Nucleus accumbens (tissue), 56 donors: ENCODE results near the gene SMAP1.

Source experiments
- DNase-seq, 56 donors: peaks; one replicate each; lab custom pipeline; 2025; lab: John Stamatoyannopoulos, UW

SMAP1 gene

GRCh38 chr6:70667711-70668498 lies at the start of gene SMAP1:
Gene SMAP1 (plus strand): TSS chr6:70667883. CDS start chr6:70668024, 141 bp downstream.
- DNase-seq, result peak in 55 of 56 donors; percentile 24 to 93 (median 86)

- no peak for DNase-seq
Measured at GRCh38 chr6:70620746-70621145, 46.9 kb upstream of the SMAP1 start.

GRCh38 chr6:70622461-70622860 lies 45.2 kb upstream of the SMAP1 start:
- no peak for DNase-seq

GRCh38 chr6:70625436-70625835 lies 42.2 kb upstream of the SMAP1 start:
- no peak for DNase-seq

- no peak for DNase-seq
Measured at GRCh38 chr6:70627500-70628254, 40.0 kb upstream of the SMAP1 start.

- DNase-seq, result no peak
Measured at GRCh38 chr6:70629929-70630328, 37.8 kb upstream of the SMAP1 start.

- DNase-seq, result no peak
Measured at GRCh38 chr6:70633870-70634269, 33.8 kb upstream of the SMAP1 start.

- no peak for DNase-seq
Measured at GRCh38 chr6:70636596-70636995, 31.1 kb upstream of the SMAP1 start.

- DNase-seq, result no peak
Measured at GRCh38 chr6:70638468-70638867, 29.2 kb upstream of the SMAP1 start.

- no peak for DNase-seq
Measured at GRCh38 chr6:70651326-70651905, 16.3 kb upstream of the SMAP1 start.

- no peak for DNase-seq
Measured at GRCh38 chr6:70652216-70652615, 15.5 kb upstream of the SMAP1 start.

- no peak for DNase-seq
Measured at GRCh38 chr6:70657706-70658105, 10.0 kb upstream of the SMAP1 start.

GRCh38 chr6:70663881-70664466 lies 3.7 kb upstream of the SMAP1 start:
- no peak for DNase-seq

GRCh38 chr6:70666706-70667105 lies 977 bp upstream of the SMAP1 start:
- no peak for DNase-seq

GRCh38 chr6:70667256-70667710 lies 400 bp upstream of the SMAP1 start:
- peak in 1 of 56 donors; percentile 18 for DNase-seq

- peak in 1 of 56 donors; percentile 45 for DNase-seq
Measured at GRCh38 chr6:70668499-70668812, 773 bp downstream of the SMAP1 start.

- DNase-seq, result no peak
Measured at GRCh38 chr6:70669133-70669532, 1.4 kb downstream of the SMAP1 start.

- no peak for DNase-seq
Measured at GRCh38 chr6:70672549-70672948, 4.9 kb downstream of the SMAP1 start.

GRCh38 chr6:70673054-70673453 lies 5.4 kb downstream of the SMAP1 start:
- no peak for DNase-seq

- DNase-seq, result no peak
Measured at GRCh38 chr6:70673601-70674000, 5.9 kb downstream of the SMAP1 start.

- no peak for DNase-seq
Measured at GRCh38 chr6:70675822-70676221, 8.1 kb downstream of the SMAP1 start.
